ENCODE results near the gene FSTL4.

The FSTL4 gene

DNA sequence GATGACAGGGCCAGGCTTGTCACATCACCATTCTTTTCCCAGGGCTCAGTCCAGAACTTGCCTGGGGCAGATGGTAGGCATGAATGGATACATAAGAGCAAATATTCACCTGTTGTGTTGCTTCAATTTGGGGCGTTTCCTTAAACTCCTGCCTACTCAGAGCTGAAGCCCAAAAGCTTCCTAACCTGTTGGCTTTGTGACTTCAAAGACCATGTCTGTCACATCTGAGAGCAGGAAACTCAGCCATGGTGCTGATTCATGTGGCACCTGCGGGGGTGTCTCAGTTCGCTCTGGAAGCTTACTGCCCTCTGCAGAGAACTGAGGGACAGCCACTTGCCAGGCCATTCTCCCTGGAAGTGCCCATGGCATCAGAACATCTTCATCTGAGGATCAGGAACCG lies 313.9 kb downstream of the FSTL4 start:
- Histone ChIP-seq H3K4me3 (ENCODE audit: low read depth, low read length, poor library complexity, severe bottlenecking) (no peak overlapping the region), H3K4me2 (ENCODE audit: low read length) (no peak overlapping the region), H3K27ac (ENCODE audit: low read depth, low read length, poor library complexity, severe bottlenecking) (no peak overlapping the region), H3K4me1 (ENCODE audit: insufficient read depth, low read length, severe bottlenecking) (no peaks in the 10 kb centered on the region), H3K9ac (ENCODE audit: low read length) (no peak overlapping the region), H3K9me2 (ENCODE audit: low read depth, low read length) (no peaks in the 10 kb centered on the region), H2AFZ (ENCODE audit: low read length) (no peak overlapping the region), H3K27me3 (ENCODE audit: insufficient read depth, low read length) (no peaks in the 10 kb centered on the region; the same call in 1 of the 2 replicates), H3K79me2 (ENCODE audit: insufficient read depth, low read length) (no peaks in the 10 kb centered on the region), H3F3A (ENCODE audit: insufficient read depth, low read length) (no peaks in the 10 kb centered on the region), H3K36me3 (ENCODE audit: insufficient read depth, low read length) (no peaks in the 10 kb centered on the region), H3K9me3 (ENCODE audit: low read length) (no peaks in the 10 kb centered on the region), H4K20me1 (ENCODE audit: insufficient read depth, low read length) (no peaks in the 10 kb centered on the region)
- no peak for TF ChIP-seq EZH2 (IDR thresholded peaks at IDR 0.05; ENCODE audit: borderline replicate concordance, low read length)
- TF ChIP-seq, protein P1, sequence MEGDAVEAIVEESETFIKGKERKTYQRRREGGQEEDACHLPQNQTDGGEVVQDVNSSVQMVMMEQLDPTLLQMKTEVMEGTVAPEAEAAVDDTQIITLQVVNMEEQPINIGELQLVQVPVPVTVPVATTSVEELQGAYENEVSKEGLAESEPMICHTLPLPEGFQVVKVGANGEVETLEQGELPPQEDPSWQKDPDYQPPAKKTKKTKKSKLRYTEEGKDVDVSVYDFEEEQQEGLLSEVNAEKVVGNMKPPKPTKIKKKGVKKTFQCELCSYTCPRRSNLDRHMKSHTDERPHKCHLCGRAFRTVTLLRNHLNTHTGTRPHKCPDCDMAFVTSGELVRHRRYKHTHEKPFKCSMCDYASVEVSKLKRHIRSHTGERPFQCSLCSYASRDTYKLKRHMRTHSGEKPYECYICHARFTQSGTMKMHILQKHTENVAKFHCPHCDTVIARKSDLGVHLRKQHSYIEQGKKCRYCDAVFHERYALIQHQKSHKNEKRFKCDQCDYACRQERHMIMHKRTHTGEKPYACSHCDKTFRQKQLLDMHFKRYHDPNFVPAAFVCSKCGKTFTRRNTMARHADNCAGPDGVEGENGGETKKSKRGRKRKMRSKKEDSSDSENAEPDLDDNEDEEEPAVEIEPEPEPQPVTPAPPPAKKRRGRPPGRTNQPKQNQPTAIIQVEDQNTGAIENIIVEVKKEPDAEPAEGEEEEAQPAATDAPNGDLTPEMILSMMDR (IDR thresholded peaks at IDR 0.05; ENCODE audit: low read length) = no peak

- no peak overlapping the region for H3K9ac ChIP-seq (ENCODE audit: low read length)
- H3K4me3 ChIP-seq (ENCODE audit: low read depth, low read length, poor library complexity, severe bottlenecking) = no peak overlapping the region
- TF ChIP-seq, protein P1 (IDR thresholded peaks at IDR 0.05; ENCODE audit: low read length) = no peak
- TF ChIP-seq EZH2 (IDR thresholded peaks at IDR 0.05; ENCODE audit: borderline replicate concordance, low read length) = no peak
- no peaks in the 10 kb centered on the region; the same call in 1 of the 2 replicates for H3K27me3 ChIP-seq (ENCODE audit: insufficient read depth, low read length)
- H4K20me1 ChIP-seq (ENCODE audit: insufficient read depth, low read length) = no peaks in the 10 kb centered on the region
- no peaks in the 10 kb centered on the region for H3K9me2 ChIP-seq (ENCODE audit: low read depth, low read length)
- no peaks in the 10 kb centered on the region for H3K9me3 ChIP-seq (ENCODE audit: low read length)
- H2AFZ ChIP-seq (ENCODE audit: low read length) = no peak overlapping the region
- no peak overlapping the region for H3K27ac ChIP-seq (ENCODE audit: low read depth, low read length, poor library complexity, severe bottlenecking)
- H3K4me2 ChIP-seq (ENCODE audit: low read length) = no peak overlapping the region
- H3K36me3 ChIP-seq (ENCODE audit: insufficient read depth, low read length) = no peaks in the 10 kb centered on the region
- H3K79me2 ChIP-seq (ENCODE audit: insufficient read depth, low read length) = no peaks in the 10 kb centered on the region
- no peaks in the 10 kb centered on the region for H3F3A ChIP-seq (ENCODE audit: insufficient read depth, low read length)
- no peaks in the 10 kb centered on the region for H3K4me1 ChIP-seq (ENCODE audit: insufficient read depth, low read length, severe bottlenecking)
Observed at GRCh38 chr5:133297293-133297692, 315.0 kb downstream of the FSTL4 start.

DNA sequence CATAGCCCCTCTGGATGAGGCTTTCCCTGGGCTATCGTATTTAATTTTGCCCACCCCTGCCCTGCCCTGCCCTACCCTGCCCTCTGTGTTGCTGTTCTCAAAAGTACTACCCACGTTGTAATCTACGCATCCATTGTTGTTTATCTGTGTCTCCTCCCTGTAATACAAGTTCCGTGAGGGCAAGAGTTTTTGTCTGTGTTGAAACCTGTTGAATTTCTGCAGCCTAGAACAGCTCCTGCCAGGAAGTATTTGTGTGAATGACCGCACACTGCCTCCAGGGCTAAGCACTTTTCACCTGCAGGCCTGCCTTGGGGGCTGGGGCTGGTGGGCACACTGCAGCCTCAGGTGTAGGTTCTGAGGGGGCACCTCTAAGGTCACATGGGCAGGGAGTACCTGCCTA lies 315.7 kb downstream of the FSTL4 start:
- H3K9me2 ChIP-seq (ENCODE audit: low read depth, low read length) = no peaks in the 10 kb centered on the region
- H3K27me3 ChIP-seq (ENCODE audit: insufficient read depth, low read length) = no peaks in the 10 kb centered on the region; the same call in 1 of the 2 replicates
- no peaks in the 10 kb centered on the region for H3F3A ChIP-seq (ENCODE audit: insufficient read depth, low read length)
- H3K4me3 ChIP-seq (ENCODE audit: low read depth, low read length, poor library complexity, severe bottlenecking) = no peak overlapping the region
- no peaks in the 10 kb centered on the region for H3K4me1 ChIP-seq (ENCODE audit: insufficient read depth, low read length, severe bottlenecking)
- no peaks in the 10 kb centered on the region for H3K9me3 ChIP-seq (ENCODE audit: low read length)
- TF ChIP-seq EZH2 (IDR thresholded peaks at IDR 0.05; ENCODE audit: borderline replicate concordance, low read length) = no peak
- TF ChIP-seq, protein P1 (IDR thresholded peaks at IDR 0.05; ENCODE audit: low read length) = no peak
- no peak overlapping the region for H2AFZ ChIP-seq (ENCODE audit: low read length)
- H3K79me2 ChIP-seq (ENCODE audit: insufficient read depth, low read length) = no peaks in the 10 kb centered on the region
- H4K20me1 ChIP-seq (ENCODE audit: insufficient read depth, low read length) = no peaks in the 10 kb centered on the region
- no peak overlapping the region for H3K9ac ChIP-seq (ENCODE audit: low read length)
- no peaks in the 10 kb centered on the region for H3K36me3 ChIP-seq (ENCODE audit: insufficient read depth, low read length)
- no peak overlapping the region for H3K4me2 ChIP-seq (ENCODE audit: low read length)
- H3K27ac ChIP-seq (ENCODE audit: low read depth, low read length, poor library complexity, severe bottlenecking) = no peak overlapping the region
